Liver (tissue), 9 donors: ENCODE data around the gene TRMT44. TPM values are rescaled to one million over a fixed set of nuclear protein-coding genes. Genes with fewer than 3 reads are reported as not detected.

Experiments used
- DNase-seq: peaks from one replicate; pipeline ENCODE4 v3.0.0-alpha.2; 2017; ENCODE audit warnings: low spot score
- H3K27ac ChIP-seq, 2 donors: one replicate each; pipeline ENCODE4 v1.7.0; 2013; ENCODE audit warnings: inconsistent platforms in 2 of 2, low read length in 2 of 2, control low read depth in 1 of 2, low read depth in 1 of 2, mild to moderate bottlenecking in 1 of 2
- H3K27me3 ChIP-seq, 4 donors: one replicate each; pipeline versions ENCODE4 v1.6.1 to v1.7.0; 2013; ENCODE audit warnings: low read length in 3 of 4, inconsistent platforms in 1 of 4, mild to moderate bottlenecking in 1 of 4, moderate library complexity in 1 of 4; ENCODE audit not compliant: control insufficient read depth in 4 of 4, insufficient read depth in 4 of 4
- H3K36me3 ChIP-seq, 4 donors: one replicate each; pipeline versions ENCODE4 v1.6.1 to v1.7.0; 2013; ENCODE audit warnings: low read length in 3 of 4, mild to moderate bottlenecking in 3 of 4, low read depth in 1 of 4, moderate library complexity in 1 of 4; ENCODE audit not compliant: control insufficient read depth in 4 of 4, insufficient read depth in 3 of 4
- H3K4me1 ChIP-seq, 4 donors: one replicate each; pipeline versions ENCODE4 v1.6.1 to v1.7.0; 2013; ENCODE audit warnings: low read length in 3 of 4, mild to moderate bottlenecking in 3 of 4, moderate library complexity in 1 of 4; ENCODE audit not compliant: control insufficient read depth in 4 of 4, insufficient read depth in 4 of 4
- H3K4me3 ChIP-seq, 3 donors: one replicate each; pipeline versions ENCODE4 v1.6.1 to v1.7.0; 2013; ENCODE audit warnings: low read length in 3 of 3, control low read depth in 1 of 3, low read depth in 1 of 3, mild to moderate bottlenecking in 1 of 3
- H3K9ac ChIP-seq, 2 donors: one replicate each; pipeline ENCODE4 v1.7.0; 2013; ENCODE audit warnings: low read length in 2 of 2, mild to moderate bottlenecking in 2 of 2, moderate library complexity in 2 of 2, control low read depth in 1 of 2, low read depth in 1 of 2
- H3K9me3 ChIP-seq, 4 donors: one replicate each; pipeline versions ENCODE4 v1.6.1 to v1.7.0; 2013; ENCODE audit warnings: low read length in 3 of 4; ENCODE audit not compliant: control insufficient read depth in 4 of 4
- EGR1 ChIP-seq, 2 donors: IDR thresholded peaks; 2 replicates each; pipeline ENCODE4 v1.6.1; 2016 to 2018; ENCODE audit warnings: antibody characterized with exemption in 2 of 2, low read depth in 2 of 2
- FOXA1 ChIP-seq: IDR thresholded peaks from 2 replicates; pipeline ENCODE4 v1.6.1; 2016; ENCODE audit warnings: antibody characterized with exemption
- FOXA2 ChIP-seq: IDR thresholded peaks from 2 replicates; pipeline ENCODE4 v1.6.1; 2016; ENCODE audit warnings: antibody characterized with exemption
- GABPA ChIP-seq, 2 donors: IDR thresholded peaks in 1 of 2; conservative IDR thresholded peaks in 1 of 2; 2 replicates each; pipeline ENCODE4 v1.6.1; 2016; ENCODE audit warnings: antibody characterized with exemption in 2 of 2, mild to moderate bottlenecking in 1 of 2, moderate library complexity in 1 of 2
- HNF4A ChIP-seq, 2 donors: conservative IDR thresholded peaks; 2 replicates each; pipeline ENCODE4 v1.6.1; 2016; ENCODE audit warnings: antibody characterized with exemption in 2 of 2, mild to moderate bottlenecking in 2 of 2
- HNF4G ChIP-seq: IDR thresholded peaks from 2 replicates; pipeline ENCODE4 v1.6.1; 2016; ENCODE audit warnings: antibody characterized with exemption
- JUND ChIP-seq, 2 donors: IDR thresholded peaks; 2 replicates each; pipeline ENCODE4 v1.6.1; 2016; ENCODE audit warnings: antibody characterized with exemption in 2 of 2
- NR2F2 ChIP-seq: IDR thresholded peaks from 2 replicates; pipeline ENCODE4 v1.6.1; 2016; ENCODE audit warnings: antibody characterized with exemption
- RAD21 ChIP-seq, 2 donors: IDR thresholded peaks; 2 replicates each; pipeline ENCODE4 v1.6.1; 2016; ENCODE audit warnings: antibody characterized with exemption in 2 of 2, mild to moderate bottlenecking in 2 of 2
- RXRA ChIP-seq, 2 donors: IDR thresholded peaks; 2 replicates each; pipeline ENCODE4 v1.6.1; 2017 to 2018; ENCODE audit warnings: antibody characterized with exemption in 2 of 2, mild to moderate bottlenecking in 1 of 2
- SP1 ChIP-seq: IDR thresholded peaks from 2 replicates; pipeline ENCODE4 v1.6.1; 2018; ENCODE audit warnings: antibody characterized with exemption, mild to moderate bottlenecking
- TAF1 ChIP-seq: conservative IDR thresholded peaks from 2 replicates; pipeline ENCODE4 v1.6.1; 2016; ENCODE audit warnings: antibody characterized with exemption, mild to moderate bottlenecking
- YY1 ChIP-seq: IDR thresholded peaks from 2 replicates; pipeline ENCODE4 v1.6.1; 2016; ENCODE audit warnings: antibody characterized with exemption, mild to moderate bottlenecking
- WGBS: extraction: QIAGEN DNeasy Blood & Tissue Kit; methylation state at CpG from one replicate; pipeline ENCODE4 v1.1.7; 2013; 5-methylcytosine and 5-hydroxymethylcytosine counted together
- polyA plus RNA-seq, 2 donors: library from polyadenylated mRNA; stranded (reverse) in 1 of 2; unstranded in 1 of 2; fragments of 200-250 nt in 1 of 2; fragments of >200 nt in 1 of 2; fragmentation: Nextera tagmentation in 1 of 2; extraction: Ambion mirVana in 1 of 2; gene quantifications; one replicate each; pipeline versions ENCODE4 v1.2.1 to v1.2.3, GENCODE V29; 2013 to 2015
- total RNA-seq, 2 donors: library from RNA; depleted of rRNA; stranded (reverse); fragments of >200 nt; gene quantifications; one replicate each; pipeline ENCODE4 v1.2.3, GENCODE V29; 2014
- TF ChIP-seq, protein P1 (sequence below): IDR thresholded peaks from 2 replicates; pipeline ENCODE4 v1.6.1; 2016; ENCODE audit warnings: antibody characterized with exemption, mild to moderate bottlenecking
- TF ChIP-seq, protein P2 (sequence below): IDR thresholded peaks from 2 replicates; pipeline ENCODE4 v1.6.1; 2016; ENCODE audit warnings: antibody characterized with exemption
- TF ChIP-seq, protein P3 (sequence below): fragments of 150-350 bp; IDR thresholded peaks from 2 replicates; pipeline ENCODE4 v1.5.1; 2017; ENCODE audit warnings: improper control_type of control experiment, low read depth, low read length; ENCODE audit not compliant: missing input control
- donor health status: healthy.
- donor health status: healthy.
- donor health status: healthy.
- donor health status: healthy.
- donor health status: healthy.

Gene TRMT44
- total and polyA plus RNA-seq, 4 donors, result 3.0 to 16.0 (median 5.7) TPM

DNA sequence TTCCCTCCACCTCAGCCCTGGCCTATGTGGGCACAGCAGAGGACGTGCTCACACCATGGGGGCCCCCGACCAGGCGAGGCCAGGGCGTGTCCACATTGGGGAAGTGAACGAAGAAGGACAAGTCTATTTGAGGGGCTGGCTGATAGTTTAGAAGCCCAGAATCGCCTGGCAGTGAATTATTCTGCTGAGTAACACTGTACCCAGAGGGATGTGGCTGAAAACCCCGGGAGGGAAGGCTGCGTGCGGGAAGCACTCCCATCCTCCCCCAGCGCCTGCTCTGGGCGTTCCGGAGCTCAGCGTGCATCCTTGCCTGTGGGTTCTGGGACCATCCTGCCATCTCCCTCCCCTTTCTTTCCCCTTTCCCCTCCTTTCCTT is 66.6 kb downstream of the TRMT44 start:
- Histone ChIP-seq H3K4me3 (no peak overlapping the region), H3K9ac (no peak overlapping the region), H3K4me1 (no peaks in the 10 kb centered on the region), H3K9me3 (no peaks in the 10 kb centered on the region), H3K36me3 (no peaks in the 10 kb centered on the region), H3K27me3 (no peaks in the 10 kb centered on the region), H3K27ac (no peak overlapping the region)
- WGBS, result 78% methylated on average over 13 of the region's 13 CpGs
- no peak for DNase-seq
- TF ChIP-seq FOXA2 (no peak), RXRA (IDR thresholded peaks at IDR 0.05) (no peak), JUND (IDR thresholded peaks at IDR 0.05) (no peak), TAF1 (no peak), EGR1 (IDR thresholded peaks at IDR 0.05; ENCODE audit: low read depth in 2 of 2) (no peak), YY1 (no peak), HNF4G (no peak), GABPA (IDR thresholded peaks at IDR 0.05 in 1 of 2, conservative IDR thresholded peaks at IDR 0.05 in 1 of 2) (no peak), NR2F2 (no peak), HNF4A (conservative IDR thresholded peaks at IDR 0.05) (no peak)
- TF ChIP-seq, protein P1, sequence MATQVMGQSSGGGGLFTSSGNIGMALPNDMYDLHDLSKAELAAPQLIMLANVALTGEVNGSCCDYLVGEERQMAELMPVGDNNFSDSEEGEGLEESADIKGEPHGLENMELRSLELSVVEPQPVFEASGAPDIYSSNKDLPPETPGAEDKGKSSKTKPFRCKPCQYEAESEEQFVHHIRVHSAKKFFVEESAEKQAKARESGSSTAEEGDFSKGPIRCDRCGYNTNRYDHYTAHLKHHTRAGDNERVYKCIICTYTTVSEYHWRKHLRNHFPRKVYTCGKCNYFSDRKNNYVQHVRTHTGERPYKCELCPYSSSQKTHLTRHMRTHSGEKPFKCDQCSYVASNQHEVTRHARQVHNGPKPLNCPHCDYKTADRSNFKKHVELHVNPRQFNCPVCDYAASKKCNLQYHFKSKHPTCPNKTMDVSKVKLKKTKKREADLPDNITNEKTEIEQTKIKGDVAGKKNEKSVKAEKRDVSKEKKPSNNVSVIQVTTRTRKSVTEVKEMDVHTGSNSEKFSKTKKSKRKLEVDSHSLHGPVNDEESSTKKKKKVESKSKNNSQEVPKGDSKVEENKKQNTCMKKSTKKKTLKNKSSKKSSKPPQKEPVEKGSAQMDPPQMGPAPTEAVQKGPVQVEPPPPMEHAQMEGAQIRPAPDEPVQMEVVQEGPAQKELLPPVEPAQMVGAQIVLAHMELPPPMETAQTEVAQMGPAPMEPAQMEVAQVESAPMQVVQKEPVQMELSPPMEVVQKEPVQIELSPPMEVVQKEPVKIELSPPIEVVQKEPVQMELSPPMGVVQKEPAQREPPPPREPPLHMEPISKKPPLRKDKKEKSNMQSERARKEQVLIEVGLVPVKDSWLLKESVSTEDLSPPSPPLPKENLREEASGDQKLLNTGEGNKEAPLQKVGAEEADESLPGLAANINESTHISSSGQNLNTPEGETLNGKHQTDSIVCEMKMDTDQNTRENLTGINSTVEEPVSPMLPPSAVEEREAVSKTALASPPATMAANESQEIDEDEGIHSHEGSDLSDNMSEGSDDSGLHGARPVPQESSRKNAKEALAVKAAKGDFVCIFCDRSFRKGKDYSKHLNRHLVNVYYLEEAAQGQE, result no peak
- TF ChIP-seq, protein P2, sequence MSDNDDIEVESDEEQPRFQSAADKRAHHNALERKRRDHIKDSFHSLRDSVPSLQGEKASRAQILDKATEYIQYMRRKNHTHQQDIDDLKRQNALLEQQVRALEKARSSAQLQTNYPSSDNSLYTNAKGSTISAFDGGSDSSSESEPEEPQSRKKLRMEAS, result no peak

DNA sequence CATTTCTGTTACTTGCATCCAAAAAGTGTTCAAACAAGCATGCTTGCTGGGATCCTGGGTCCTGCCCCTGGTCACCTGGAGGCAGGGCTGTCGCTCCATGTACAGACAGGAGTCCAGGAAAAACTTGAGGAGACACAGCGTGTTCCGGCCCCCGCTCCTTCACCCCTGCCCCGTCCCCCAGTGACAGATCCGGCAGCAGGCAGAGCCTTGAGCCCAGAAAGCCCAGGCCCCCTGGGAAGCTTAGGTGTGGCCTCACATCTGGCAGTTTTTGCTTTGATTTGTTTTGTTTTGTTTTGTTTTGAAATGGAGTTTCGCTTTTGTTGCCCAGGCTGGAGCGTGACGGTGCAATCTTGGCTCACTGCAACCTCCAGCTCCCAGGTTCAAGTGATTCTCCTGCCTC is 67.0 kb downstream of the TRMT44 start:
- TF ChIP-seq EGR1 (IDR thresholded peaks at IDR 0.05; ENCODE audit: low read depth in 2 of 2) (no peak), SP1 (no peak), TAF1 (no peak), NR2F2 (no peak), FOXA1 (no peak), YY1 (no peak), GABPA (IDR thresholded peaks at IDR 0.05 in 1 of 2, conservative IDR thresholded peaks at IDR 0.05 in 1 of 2) (no peak), RAD21 (IDR thresholded peaks at IDR 0.05) (no peak), FOXA2 (no peak), HNF4G (no peak)
- TF ChIP-seq, protein P2, result no peak
- TF ChIP-seq, protein P1, result no peak
- TF ChIP-seq, protein P3, sequence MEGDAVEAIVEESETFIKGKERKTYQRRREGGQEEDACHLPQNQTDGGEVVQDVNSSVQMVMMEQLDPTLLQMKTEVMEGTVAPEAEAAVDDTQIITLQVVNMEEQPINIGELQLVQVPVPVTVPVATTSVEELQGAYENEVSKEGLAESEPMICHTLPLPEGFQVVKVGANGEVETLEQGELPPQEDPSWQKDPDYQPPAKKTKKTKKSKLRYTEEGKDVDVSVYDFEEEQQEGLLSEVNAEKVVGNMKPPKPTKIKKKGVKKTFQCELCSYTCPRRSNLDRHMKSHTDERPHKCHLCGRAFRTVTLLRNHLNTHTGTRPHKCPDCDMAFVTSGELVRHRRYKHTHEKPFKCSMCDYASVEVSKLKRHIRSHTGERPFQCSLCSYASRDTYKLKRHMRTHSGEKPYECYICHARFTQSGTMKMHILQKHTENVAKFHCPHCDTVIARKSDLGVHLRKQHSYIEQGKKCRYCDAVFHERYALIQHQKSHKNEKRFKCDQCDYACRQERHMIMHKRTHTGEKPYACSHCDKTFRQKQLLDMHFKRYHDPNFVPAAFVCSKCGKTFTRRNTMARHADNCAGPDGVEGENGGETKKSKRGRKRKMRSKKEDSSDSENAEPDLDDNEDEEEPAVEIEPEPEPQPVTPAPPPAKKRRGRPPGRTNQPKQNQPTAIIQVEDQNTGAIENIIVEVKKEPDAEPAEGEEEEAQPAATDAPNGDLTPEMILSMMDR, result no peak
- WGBS, result 95% methylated on average over 9 of the region's 9 CpGs
- no peaks in the 10 kb centered on the region for H3K36me3 ChIP-seq
- no peak overlapping the region for H3K9ac ChIP-seq
- H3K27me3 ChIP-seq, result no peaks in the 10 kb centered on the region
- no peak for DNase-seq
- no peaks in the 10 kb centered on the region for H3K9me3 ChIP-seq
- no peak overlapping the region for H3K4me3 ChIP-seq
- H3K27ac ChIP-seq, result no peak overlapping the region
- no peaks in the 10 kb centered on the region for H3K4me1 ChIP-seq
